ENCODE data around the gene MYO1D. TPM values are rescaled to one million over a fixed set of nuclear protein-coding genes. Genes with fewer than 3 reads are reported as not detected.

Gene MYO1D
- polyA plus RNA-seq, 1 donor = 66.8 TPM

DNA sequence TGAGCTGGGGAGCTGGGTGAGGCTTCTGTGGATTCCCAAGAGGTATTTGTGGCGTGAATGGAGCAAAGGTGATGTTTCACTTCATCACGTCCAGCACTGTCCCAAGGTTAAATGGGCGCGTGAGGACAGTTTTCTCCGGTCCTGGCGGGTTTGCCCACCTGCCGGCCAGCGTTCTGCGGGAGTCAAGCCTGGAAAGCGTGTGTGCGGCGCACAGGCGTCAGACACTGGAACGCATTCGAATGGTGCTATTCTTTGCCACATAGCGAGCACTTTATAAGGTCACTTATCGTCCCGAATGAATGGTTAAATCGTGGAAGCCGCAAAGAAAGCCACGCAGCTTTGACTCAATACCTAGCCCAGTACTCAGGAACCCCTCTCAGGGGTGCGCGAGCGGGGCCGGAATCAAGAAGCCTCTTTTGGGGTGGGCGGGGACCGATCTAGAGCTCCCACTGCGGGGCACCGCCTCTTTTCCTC, 433.1 kb downstream of the MYO1D start:
- no peaks in the 10 kb centered on the region for H3K4me1 ChIP-seq (ENCODE audit: control insufficient read depth, insufficient read depth, low read length)
- no peaks in the 10 kb centered on the region for H3K9me3 ChIP-seq (ENCODE audit: control insufficient read depth, low read depth, low read length)
- no peak overlapping the region for H3K27ac ChIP-seq (ENCODE audit: low read length)
- no peak for DNase-seq
- no peaks in the 10 kb centered on the region for H3K27me3 ChIP-seq (ENCODE audit: control insufficient read depth, insufficient read depth, low read length)
- H3K36me3 ChIP-seq (ENCODE audit: control insufficient read depth, insufficient read depth, low read length) = peaks cover 7% of the 10 kb centered on the region
- peak overlapping the region; percentile 97 for H3K4me3 ChIP-seq (ENCODE audit: low read length)
- WGBS (ENCODE audit: insufficient coverage, low lambda C conversion rate) = no CpG with 5 or more reads among the region's 29 CpGs

Other genes starting within 250 kb of the MYO1D start
- 202 TPM for gene TMEM98, start 51.0 kb upstream of the MYO1D start, polyA plus RNA-seq
- gene SPACA3, start 114.7 kb upstream of the MYO1D start, polyA plus RNA-seq = 8.3 TPM

All from large intestine (tissue), 3 donors.